Neural cell (in vitro differentiated cells): ENCODE measurements around the gene UBL4A.

Source experiments
- EP300 ChIP-seq: fragments of 450-650 bp; conservative IDR thresholded peaks from 2 replicates; pipeline ENCODE4 v1.6.1; 2014; ENCODE audit warnings: antibody characterized with exemption, mild to moderate bottlenecking, moderate library complexity; ENCODE audit not compliant: poor library complexity, severe bottlenecking
- SMC3 ChIP-seq: fragments of 450-650 bp; conservative IDR thresholded peaks from 2 replicates; pipeline ENCODE4 v1.6.1; 2014; ENCODE audit warnings: antibody characterized with exemption, mild to moderate bottlenecking, moderate library complexity; ENCODE audit not compliant: poor library complexity
- TAF1 ChIP-seq: IDR thresholded peaks from 2 replicates; pipeline ENCODE4 v1.6.1; 2012; ENCODE audit warnings: low read depth
- TF ChIP-seq, protein P1 (sequence below): fragments of 450-650 bp; IDR thresholded peaks from 2 replicates; pipeline ENCODE4 v1.5.1; 2014; ENCODE audit warnings: antibody characterized with exemption, mild to moderate bottlenecking, moderate library complexity; ENCODE audit not compliant: poor library complexity, severe bottlenecking

- TF ChIP-seq, protein P1, sequence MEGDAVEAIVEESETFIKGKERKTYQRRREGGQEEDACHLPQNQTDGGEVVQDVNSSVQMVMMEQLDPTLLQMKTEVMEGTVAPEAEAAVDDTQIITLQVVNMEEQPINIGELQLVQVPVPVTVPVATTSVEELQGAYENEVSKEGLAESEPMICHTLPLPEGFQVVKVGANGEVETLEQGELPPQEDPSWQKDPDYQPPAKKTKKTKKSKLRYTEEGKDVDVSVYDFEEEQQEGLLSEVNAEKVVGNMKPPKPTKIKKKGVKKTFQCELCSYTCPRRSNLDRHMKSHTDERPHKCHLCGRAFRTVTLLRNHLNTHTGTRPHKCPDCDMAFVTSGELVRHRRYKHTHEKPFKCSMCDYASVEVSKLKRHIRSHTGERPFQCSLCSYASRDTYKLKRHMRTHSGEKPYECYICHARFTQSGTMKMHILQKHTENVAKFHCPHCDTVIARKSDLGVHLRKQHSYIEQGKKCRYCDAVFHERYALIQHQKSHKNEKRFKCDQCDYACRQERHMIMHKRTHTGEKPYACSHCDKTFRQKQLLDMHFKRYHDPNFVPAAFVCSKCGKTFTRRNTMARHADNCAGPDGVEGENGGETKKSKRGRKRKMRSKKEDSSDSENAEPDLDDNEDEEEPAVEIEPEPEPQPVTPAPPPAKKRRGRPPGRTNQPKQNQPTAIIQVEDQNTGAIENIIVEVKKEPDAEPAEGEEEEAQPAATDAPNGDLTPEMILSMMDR, result no peak
- no peak for TF ChIP-seq TAF1
- no peak for TF ChIP-seq EP300
- TF ChIP-seq SMC3, result no peak
Observed at GRCh38 chrX:154441984-154442707, 44.3 kb downstream of the UBL4A start.
